Measurements from ENCODE around the gene PSMA3. TPM values are rescaled to one million over a fixed set of nuclear protein-coding genes. Genes with fewer than 3 reads are reported as not detected.

PSMA3 gene
- total RNA-seq, 6 experiments from 2014 or later = 158 to 210 (median 187) TPM

- Mint-ChIP-seq H3K9me3 (no peaks in the 10 kb centered on the region), H3K27me3 (ENCODE audit: insufficient read depth) (no peaks in the 10 kb centered on the region), H3K36me3 (ENCODE audit: low read depth) (peaks cover 59% of the 10 kb centered on the region), H3K4me3 (no peak overlapping the region), H3K27ac (no peak overlapping the region), H3K4me1 (ENCODE audit: low read depth) (peaks cover 50% of the 10 kb centered on the region)
- no peak for TF ChIP-seq CTCF (IDR thresholded peaks at IDR 0.05)
- no peak for DNase-seq
These were observed 47.0 kb downstream of the PSMA3 start for GRCh38 chr14:58291646-58292045.

DNA sequence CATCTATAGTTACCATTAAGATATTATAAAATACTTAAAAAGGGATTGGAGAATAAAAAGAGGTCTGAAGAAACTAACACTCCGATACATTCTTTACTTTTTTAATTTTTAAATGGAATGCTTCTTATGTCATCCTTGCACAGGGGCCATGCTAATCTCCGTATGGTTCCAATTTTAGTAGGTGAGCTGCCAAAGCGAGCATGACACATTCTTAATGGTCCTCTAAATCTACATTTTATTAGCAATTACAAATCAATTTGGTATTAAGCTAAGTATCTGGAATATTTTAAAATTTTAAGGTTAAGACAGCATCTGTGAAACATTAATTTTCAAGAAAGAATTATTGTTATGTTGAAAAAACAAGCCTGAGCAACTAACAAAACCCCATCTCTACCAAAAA lies 47.5 kb downstream of the PSMA3 start:
- no peak for DNase-seq
- H3K27me3 Mint-ChIP-seq (ENCODE audit: insufficient read depth) = no peaks in the 10 kb centered on the region
- no peaks in the 10 kb centered on the region for H3K9me3 Mint-ChIP-seq
- peaks cover 56% of the 10 kb centered on the region for H3K36me3 Mint-ChIP-seq (ENCODE audit: low read depth)
- peaks cover 50% of the 10 kb centered on the region for H3K4me1 Mint-ChIP-seq (ENCODE audit: low read depth)
- TF ChIP-seq CTCF (IDR thresholded peaks at IDR 0.05) = no peak
- H3K4me3 Mint-ChIP-seq = no peak overlapping the region; the same call in 1 of the 2 replicates
- peak overlapping the region; percentile 47; the same call in 1 of the 2 replicates for H3K27ac Mint-ChIP-seq

DNA sequence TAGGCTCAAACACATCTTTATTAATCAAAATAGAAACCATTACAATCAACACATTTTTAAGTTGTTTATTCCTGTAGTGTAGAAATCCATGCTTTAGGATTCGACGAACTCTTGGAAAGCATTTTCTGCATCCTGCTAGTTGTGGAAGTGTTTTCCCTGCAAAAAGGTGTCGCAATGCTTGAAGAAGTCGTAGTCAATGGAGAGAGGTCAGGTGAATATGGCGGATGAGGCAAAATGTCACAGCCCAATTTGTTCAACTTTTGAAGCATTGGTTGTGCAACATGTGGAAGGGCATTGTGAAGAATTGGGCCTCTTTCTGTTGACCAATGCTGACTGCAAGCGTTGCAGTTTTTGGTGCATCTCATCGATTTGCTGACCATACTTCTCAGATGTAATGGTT lies 49.6 kb downstream of the PSMA3 start:
- Mint-ChIP-seq H3K27ac (no peak overlapping the region), H3K4me1 (ENCODE audit: low read depth) (peaks cover 38% of the 10 kb centered on the region), H3K36me3 (ENCODE audit: low read depth) (peaks cover 39% of the 10 kb centered on the region), H3K4me3 (no peak overlapping the region), H3K27me3 (ENCODE audit: insufficient read depth) (no peaks in the 10 kb centered on the region), H3K9me3 (no peaks in the 10 kb centered on the region)
- DNase-seq = no peak
- no peak for TF ChIP-seq CTCF (IDR thresholded peaks at IDR 0.05)

DNA sequence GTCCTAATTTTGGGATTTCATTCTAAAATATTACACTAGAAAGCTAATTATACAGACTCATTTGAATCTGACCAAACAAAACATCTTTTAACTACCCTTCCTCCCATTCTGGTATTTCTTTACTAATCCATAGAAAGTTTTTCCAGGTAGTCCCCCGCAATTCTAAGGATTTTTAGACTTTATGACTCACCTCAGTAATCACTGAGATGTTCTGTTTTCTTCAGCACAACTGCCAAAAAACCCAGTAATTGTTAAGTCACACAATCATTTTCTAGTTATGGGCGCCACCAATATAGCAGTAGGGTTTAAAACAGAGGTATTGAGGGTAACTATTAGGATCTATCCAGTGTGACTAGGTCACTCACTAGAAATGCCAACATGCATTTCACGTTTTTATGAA lies 52.1 kb downstream of the PSMA3 start:
- TF ChIP-seq CTCF (IDR thresholded peaks at IDR 0.05) = no peak
- peaks cover 48% of the 10 kb centered on the region for H3K4me1 Mint-ChIP-seq (ENCODE audit: low read depth)
- no peak for DNase-seq
- no peak overlapping the region for H3K4me3 Mint-ChIP-seq
- H3K27ac Mint-ChIP-seq = no peak overlapping the region
- H3K27me3 Mint-ChIP-seq (ENCODE audit: insufficient read depth) = no peaks in the 10 kb centered on the region
- peaks cover 25% of the 10 kb centered on the region for H3K36me3 Mint-ChIP-seq (ENCODE audit: low read depth)
- no peaks in the 10 kb centered on the region for H3K9me3 Mint-ChIP-seq

DNA sequence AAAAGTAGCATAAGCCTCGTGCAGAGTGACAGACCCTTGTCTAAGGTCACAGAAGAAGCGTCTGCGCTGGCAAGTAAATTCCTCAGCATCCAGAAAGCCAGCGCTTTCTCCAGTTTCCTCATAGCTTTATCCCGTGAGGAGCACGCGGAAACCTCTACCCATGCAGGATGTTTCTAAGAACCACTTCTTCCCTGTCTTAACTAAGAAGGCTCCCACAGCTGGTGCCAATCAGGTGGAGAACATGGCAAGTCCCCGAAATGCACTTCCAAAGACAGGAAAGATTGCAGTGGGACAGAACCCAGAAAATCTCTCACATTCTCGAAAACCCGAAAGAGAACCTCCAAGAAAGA lies 52.7 kb downstream of the PSMA3 start:
- Mint-ChIP-seq H3K9me3 (no peaks in the 10 kb centered on the region), H3K27me3 (ENCODE audit: insufficient read depth) (no peaks in the 10 kb centered on the region), H3K4me3 (no peak overlapping the region), H3K36me3 (ENCODE audit: low read depth) (peaks cover 23% of the 10 kb centered on the region), H3K4me1 (ENCODE audit: low read depth) (peaks cover 44% of the 10 kb centered on the region), H3K27ac (no peak overlapping the region)
- TF ChIP-seq CTCF (IDR thresholded peaks at IDR 0.05) = no peak
- DNase-seq = peak; percentile 27
